ENCODE measurements around the gene CX3CL1. TPM values are rescaled to one million over a fixed set of nuclear protein-coding genes. Genes with fewer than 3 reads are reported as not detected.

Gene CX3CL1
- total RNA-seq, 1 experiment from 2014 or later: 1.7 TPM

- H3K23ac ChIP-seq (ENCODE audit: insufficient read length, low read depth, low read length): no peak within 1 kb of the TSS
- WGBS (ENCODE audit: extremely low coverage, insufficient read length, low lambda C conversion rate): no CpG with 5 or more reads among the region's 9 CpGs
- no peak within 1 kb of the TSS for H3K4me3 Mint-ChIP-seq
- H3K27ac ChIP-seq (ENCODE audit: insufficient read length, low read depth, low read length): no peak within 1 kb of the TSS
- H3K9me3 Mint-ChIP-seq: no peaks in the 10 kb centered on the region
- H2BK12ac ChIP-seq (ENCODE audit: insufficient read length, low read depth, low read length): no peak within 1 kb of the TSS
- peak within 1 kb of the TSS; percentile 31; the same call in 1 of the 2 replicates for H3K14ac ChIP-seq (ENCODE audit: insufficient read depth, low read length)
- H2AK5ac ChIP-seq (ENCODE audit: insufficient read length, low read length): no peak within 1 kb of the TSS
- no peak within 1 kb of the TSS for H4K5ac ChIP-seq (ENCODE audit: insufficient read length, low read depth, low read length)
- H3K4ac ChIP-seq (ENCODE audit: low read depth, low read length): no peak within 1 kb of the TSS
- no peaks in the 10 kb centered on the region for H3K23me2 ChIP-seq (ENCODE audit: insufficient read length, low read depth, low read length, poor library complexity, severe bottlenecking)
- H3K36me3 Mint-ChIP-seq (ENCODE audit: insufficient read depth in 1 of 3, low read depth in 3 of 3): no peaks in the 10 kb centered on the region
- no peak within 1 kb of the TSS for H4K91ac ChIP-seq (ENCODE audit: insufficient read length, low read depth, low read length)
- H3K4me2 ChIP-seq (ENCODE audit: insufficient read depth, insufficient read length, low read length): no peak within 1 kb of the TSS
- TF ChIP-seq CTCF (conservative IDR thresholded peaks at IDR 0.05): no peak
- H3K27me3 Mint-ChIP-seq (ENCODE audit: low read depth): peaks cover 4% of the 10 kb centered on the region
- H2AFZ ChIP-seq (ENCODE audit: low read length): no peak within 1 kb of the TSS
- no peaks in the 10 kb centered on the region for H3K4me1 ChIP-seq (ENCODE audit: insufficient read depth, low read length)
- no peak within 1 kb of the TSS for H3K56ac ChIP-seq (ENCODE audit: insufficient read length, low read depth, low read length)
- H3K18ac ChIP-seq (ENCODE audit: insufficient read length, low read depth, low read length): no peak within 1 kb of the TSS
- H3K79me2 ChIP-seq (ENCODE audit: insufficient read depth, low read length): no peaks in the 10 kb centered on the region
- H4K8ac ChIP-seq (replicated peaks; ENCODE audit: insufficient read length, low read depth, low read length): peak within 1 kb of the TSS; percentile 89
- peak within 1 kb of the TSS in 1 of 3 experiments; percentile 64; a peak in 1 of 7 replicates for H3K27ac Mint-ChIP-seq
- no peaks in the 10 kb centered on the region for H3K27me3 ChIP-seq (ENCODE audit: insufficient read depth, low read length)
- H4K20me1 ChIP-seq (ENCODE audit: control insufficient read depth, insufficient read depth, insufficient read length): no peaks in the 10 kb centered on the region
- H3K9ac ChIP-seq (ENCODE audit: extremely low read depth, insufficient read length, low read length): no peak within 1 kb of the TSS
- no peaks in the 10 kb centered on the region for H3K79me1 ChIP-seq (ENCODE audit: insufficient read depth, low read depth, low read length, poor library complexity, severe bottlenecking)
- no peak within 1 kb of the TSS for H3T11ph ChIP-seq (ENCODE audit: low read length)
- no peak within 1 kb of the TSS for H2BK120ac ChIP-seq (ENCODE audit: low read depth, low read length, poor library complexity, severe bottlenecking)
- peaks cover 0 to 4% of the 10 kb centered on the region in 2 experiments; a peak in 2 of 4 replicates for H3K4me1 Mint-ChIP-seq
- no peak for DNase-seq
- H3K9me3 ChIP-seq (ENCODE audit: control insufficient read depth, low read depth, low read length): no peaks in the 10 kb centered on the region
- no peak within 1 kb of the TSS for H2BK5ac ChIP-seq (ENCODE audit: insufficient read length, low read length)
- H2BK15ac ChIP-seq (ENCODE audit: low read depth, low read length): no peak within 1 kb of the TSS
- no peak within 1 kb of the TSS for H2BK20ac ChIP-seq (ENCODE audit: low read depth, low read length, poor library complexity, severe bottlenecking)
Observed at GRCh38 chr16:57358527-57359095, 13.7 kb upstream of the CX3CL1 start, which contains the start of gene CCL22. Gene CCL22, plus strand, starts transcription at chr16:57358783. Its CDS starts 34 bp downstream, at chr16:57358817.

All from H9 (cell line).